Measurements from ENCODE around the gene FKBP4.

GRCh38 chr12:2791089-2791488 lies 3.7 kb upstream of the FKBP4 start:
- TF ChIP-seq, protein P1, sequence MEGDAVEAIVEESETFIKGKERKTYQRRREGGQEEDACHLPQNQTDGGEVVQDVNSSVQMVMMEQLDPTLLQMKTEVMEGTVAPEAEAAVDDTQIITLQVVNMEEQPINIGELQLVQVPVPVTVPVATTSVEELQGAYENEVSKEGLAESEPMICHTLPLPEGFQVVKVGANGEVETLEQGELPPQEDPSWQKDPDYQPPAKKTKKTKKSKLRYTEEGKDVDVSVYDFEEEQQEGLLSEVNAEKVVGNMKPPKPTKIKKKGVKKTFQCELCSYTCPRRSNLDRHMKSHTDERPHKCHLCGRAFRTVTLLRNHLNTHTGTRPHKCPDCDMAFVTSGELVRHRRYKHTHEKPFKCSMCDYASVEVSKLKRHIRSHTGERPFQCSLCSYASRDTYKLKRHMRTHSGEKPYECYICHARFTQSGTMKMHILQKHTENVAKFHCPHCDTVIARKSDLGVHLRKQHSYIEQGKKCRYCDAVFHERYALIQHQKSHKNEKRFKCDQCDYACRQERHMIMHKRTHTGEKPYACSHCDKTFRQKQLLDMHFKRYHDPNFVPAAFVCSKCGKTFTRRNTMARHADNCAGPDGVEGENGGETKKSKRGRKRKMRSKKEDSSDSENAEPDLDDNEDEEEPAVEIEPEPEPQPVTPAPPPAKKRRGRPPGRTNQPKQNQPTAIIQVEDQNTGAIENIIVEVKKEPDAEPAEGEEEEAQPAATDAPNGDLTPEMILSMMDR (optimal IDR thresholded peaks at IDR 0.05 in 1 of 3, IDR thresholded peaks at IDR 0.05 in 1 of 3, conservative IDR thresholded peaks at IDR 0.05 in 1 of 3; ENCODE audit: extremely low read depth in 1 of 3, insufficient read depth in 2 of 3, low read length in 3 of 3): no peak
- no peak for TF ChIP-seq EZH2 (IDR thresholded peaks at IDR 0.05; ENCODE audit: low read length)

Measured in keratinocyte (primary cell).